GM19351 (cell line): ENCODE results near the gene OXCT1.
A peak's percentile ranks its signal among the peaks of the same experiment; 100 is the strongest.

Experiments
- ATAC-seq: cut with Tn5 transposase; IDR thresholded peaks from one replicate; pipeline ENCODE4 v1.9.1; 2021; ENCODE audit warnings: mild to moderate bottlenecking, moderate library complexity; ENCODE audit not compliant: unreplicated experiment

OXCT1 gene

GRCh38 chr5:41869724-41870626 lies at the start of gene OXCT1:
TSS of gene OXCT1 (minus strand) at chr5:41870425. CDS start at chr5:41870358, 67 bp downstream.
- peak; percentile 91 for ATAC-seq

GRCh38 chr5:41918105-41918504 lies 47.9 kb upstream of the OXCT1 start:
- peak; percentile 80 for ATAC-seq

- no peak for ATAC-seq
Observed at GRCh38 chr5:41908374-41909079, 38.3 kb upstream of the OXCT1 start.

GRCh38 chr5:41906151-41906550 lies 35.9 kb upstream of the OXCT1 start:
- ATAC-seq: no peak

- peak; percentile 97 for ATAC-seq
Observed at GRCh38 chr5:41903892-41904799, 33.9 kb upstream of the OXCT1 start, which contains the start of gene RIMOC1. TSS of gene RIMOC1 (plus strand) at chr5:41904344. CDS start at chr5:41904368, 24 bp downstream.

- ATAC-seq: no peak
Observed at GRCh38 chr5:41903382-41903891, 33.2 kb upstream of the OXCT1 start.

GRCh38 chr5:41896230-41896629 lies 26.0 kb upstream of the OXCT1 start:
- no peak for ATAC-seq

- peak; percentile 60 for ATAC-seq
Observed at GRCh38 chr5:41893074-41893851, 23.0 kb upstream of the OXCT1 start.

GRCh38 chr5:41892031-41892430 lies 21.8 kb upstream of the OXCT1 start:
- no peak for ATAC-seq

- ATAC-seq: peak; percentile 54
Observed at GRCh38 chr5:41891066-41891707, 21.0 kb upstream of the OXCT1 start.

- peak; percentile 50 for ATAC-seq
Observed at GRCh38 chr5:41885286-41885685, 15.1 kb upstream of the OXCT1 start.

- no peak for ATAC-seq
Observed at GRCh38 chr5:41883936-41884335, 13.7 kb upstream of the OXCT1 start.

GRCh38 chr5:41883243-41883642 lies 13.0 kb upstream of the OXCT1 start:
- ATAC-seq: no peak

- ATAC-seq: no peak
Observed at GRCh38 chr5:41882765-41883164, 12.5 kb upstream of the OXCT1 start.

GRCh38 chr5:41878643-41879478 lies 8.6 kb upstream of the OXCT1 start:
- ATAC-seq: no peak

GRCh38 chr5:41878173-41878572 lies 7.9 kb upstream of the OXCT1 start:
- ATAC-seq: peak; percentile 37

GRCh38 chr5:41877408-41877807 lies 7.2 kb upstream of the OXCT1 start:
- ATAC-seq: no peak

- ATAC-seq: no peak
Observed at GRCh38 chr5:41876678-41877077, 6.5 kb upstream of the OXCT1 start.
